IPS-18c (cell line): ENCODE results near the gene RPE65.
"Not testable (repeated sequence)": the region's sequence is repeated elsewhere in the genome, so short reads cannot be mapped to it uniquely, and the experiment has no call there.

Experiments used
- H3K4me3 ChIP-seq: 2 replicates; pipeline ENCODE4 v1.7.0; 2013; ENCODE audit warnings: low read depth, mild to moderate bottlenecking, low read length, moderate library complexity; ENCODE audit not compliant: insufficient read depth
- H3K9me3 ChIP-seq: one replicate; pipeline ENCODE4 v1.6.1; 2013; ENCODE audit warnings: mild to moderate bottlenecking, low read length, moderate library complexity; ENCODE audit not compliant: control insufficient read depth, insufficient read depth

The RPE65 gene

GRCh38 chr1:68449901-68450300, at the start of gene RPE65:
RPE65 (minus strand) TSS chr1:68449954; CDS start chr1:68449905, 49 bp downstream.
- H3K4me3 ChIP-seq: no peak within 1 kb of the TSS
- H3K9me3 ChIP-seq: no peaks in the 10 kb centered on the region

- peak overlapping the region; percentile 97; the same call in 1 of the 2 replicates for H3K4me3 ChIP-seq
- peaks cover 2% of the 10 kb centered on the region for H3K9me3 ChIP-seq
Measured at GRCh38 chr1:68497358-68497698, 47.6 kb upstream of the RPE65 start.

- Histone ChIP-seq H3K4me3 (peak within 1 kb of the TSS; percentile 97), H3K9me3 (peaks cover 2% of the 10 kb centered on the region)
Measured at GRCh38 chr1:68496680-68497357, 47.1 kb upstream of the RPE65 start, which contains the start of gene DEPDC1. DEPDC1 (minus strand) TSS chr1:68497082; CDS start chr1:68496999, 83 bp downstream.

- peaks cover 2% of the 10 kb centered on the region for H3K9me3 ChIP-seq
- peak overlapping the region; percentile 97 for H3K4me3 ChIP-seq
Measured at GRCh38 chr1:68495968-68496679, 46.4 kb upstream of the RPE65 start.

GRCh38 chr1:68495532-68495931, 45.8 kb upstream of the RPE65 start:
- no peak overlapping the region for H3K4me3 ChIP-seq

GRCh38 chr1:68493193-68493592, 43.4 kb upstream of the RPE65 start:
- Histone ChIP-seq H3K9me3 (no peaks in the 10 kb centered on the region), H3K4me3 (no peak overlapping the region)

More at GRCh38 chr1:68495532-68495931, 45.8 kb upstream of the RPE65 start:
- H3K9me3 ChIP-seq: peaks cover 2% of the 10 kb centered on the region

- not testable (repeated sequence) for H3K4me3 ChIP-seq, H3K9me3 ChIP-seq
Measured at GRCh38 chr1:68492255-68492654, 42.5 kb upstream of the RPE65 start.

- H3K4me3 ChIP-seq: no peak overlapping the region
- H3K9me3 ChIP-seq: no peaks in the 10 kb centered on the region
Measured at GRCh38 chr1:68490046-68490651, 40.4 kb upstream of the RPE65 start.

- no peak overlapping the region for H3K4me3 ChIP-seq
Measured at GRCh38 chr1:68485431-68486022, 35.8 kb upstream of the RPE65 start.

GRCh38 chr1:68484618-68485017, 34.9 kb upstream of the RPE65 start:
- no peaks in the 10 kb centered on the region for H3K9me3 ChIP-seq
- no peak overlapping the region for H3K4me3 ChIP-seq

More at GRCh38 chr1:68485431-68486022, 35.8 kb upstream of the RPE65 start:
- H3K9me3 ChIP-seq: no peaks in the 10 kb centered on the region

GRCh38 chr1:68481041-68481440, 31.3 kb upstream of the RPE65 start:
- no peak overlapping the region for H3K4me3 ChIP-seq
- no peaks in the 10 kb centered on the region for H3K9me3 ChIP-seq

- Histone ChIP-seq H3K4me3 (no peak overlapping the region), H3K9me3 (no peaks in the 10 kb centered on the region)
Measured at GRCh38 chr1:68479501-68479900, 29.7 kb upstream of the RPE65 start.

GRCh38 chr1:68478662-68479061, 28.9 kb upstream of the RPE65 start:
- Histone ChIP-seq H3K9me3 (no peaks in the 10 kb centered on the region), H3K4me3 (no peak overlapping the region)

GRCh38 chr1:68476626-68477025, 26.9 kb upstream of the RPE65 start:
- H3K4me3 ChIP-seq, H3K9me3 ChIP-seq: not testable (repeated sequence)

- no peak overlapping the region for H3K4me3 ChIP-seq
- H3K9me3 ChIP-seq: no peaks in the 10 kb centered on the region
Measured at GRCh38 chr1:68473060-68473459, 23.3 kb upstream of the RPE65 start.

- H3K4me3 ChIP-seq: no peak overlapping the region
- H3K9me3 ChIP-seq: no peaks in the 10 kb centered on the region
Measured at GRCh38 chr1:68470388-68470970, 20.7 kb upstream of the RPE65 start.

GRCh38 chr1:68464891-68465290, 15.1 kb upstream of the RPE65 start:
- Histone ChIP-seq H3K9me3 (no peaks in the 10 kb centered on the region), H3K4me3 (no peak overlapping the region)
